GM18861 (cell line): ENCODE data around the gene TRIM48.
"Not testable (repeated sequence)": the region's sequence is repeated elsewhere in the genome, so short reads cannot be mapped to it uniquely, and the experiment has no call there.

ENCODE experiments used
- ATAC-seq: cut with Tn5 transposase; IDR thresholded peaks from one replicate; pipeline ENCODE4 v1.9.1; 2021; ENCODE audit not compliant: unreplicated experiment

Gene TRIM48, protein sequence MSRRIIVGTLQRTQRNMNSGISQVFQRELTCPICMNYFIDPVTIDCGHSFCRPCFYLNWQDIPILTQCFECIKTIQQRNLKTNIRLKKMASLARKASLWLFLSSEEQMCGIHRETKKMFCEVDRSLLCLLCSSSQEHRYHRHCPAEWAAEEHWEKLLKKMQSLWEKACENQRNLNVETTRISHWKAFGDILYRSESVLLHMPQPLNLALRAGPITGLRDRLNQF

DNA sequence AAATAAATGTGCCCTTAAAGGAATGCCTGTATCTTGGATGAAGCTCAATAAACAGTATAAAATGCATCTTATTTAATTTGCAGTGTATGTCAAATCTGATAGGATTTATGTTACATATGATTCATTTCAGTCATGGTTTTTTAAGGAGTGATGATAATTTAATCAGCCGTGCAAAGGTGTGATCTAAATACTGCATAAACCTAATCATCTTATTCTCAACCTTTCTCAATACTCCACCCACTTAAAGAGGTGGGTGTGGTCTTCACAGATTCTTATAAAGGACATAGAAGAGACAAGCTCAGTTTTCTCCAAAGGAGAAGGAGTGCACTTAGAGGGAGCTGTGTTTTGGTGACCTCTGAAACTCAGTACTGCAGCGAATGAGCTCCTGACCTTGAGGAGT is at the start of gene TRIM48:
Gene TRIM48 (plus strand): TSS at position 301 of the 400 bp plus-strand sequence. CDS start 113 bp downstream, outside the sequence.
- ATAC-seq = not testable (repeated sequence)

DNA sequence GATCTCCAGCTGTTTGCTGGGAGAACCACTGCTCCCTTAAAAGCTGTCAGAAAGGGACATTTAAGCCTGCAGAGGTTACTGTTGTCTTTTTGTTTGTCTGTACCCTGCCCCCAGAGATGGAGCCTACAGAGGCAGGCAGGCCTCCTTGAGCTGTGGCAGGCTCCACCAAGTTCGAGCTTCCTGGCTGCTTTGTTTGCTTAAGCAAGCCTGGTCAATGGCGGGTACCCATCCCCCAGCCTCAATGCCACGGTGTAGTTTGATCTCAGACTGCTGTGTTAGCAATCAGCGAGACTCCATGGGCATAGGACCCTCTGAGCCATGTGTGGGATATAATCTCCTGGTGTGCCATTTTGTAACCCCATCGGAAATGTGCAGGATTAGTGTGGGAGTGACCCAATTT is 23.6 kb upstream of the TRIM48 start:
- ATAC-seq = not testable (repeated sequence)

DNA sequence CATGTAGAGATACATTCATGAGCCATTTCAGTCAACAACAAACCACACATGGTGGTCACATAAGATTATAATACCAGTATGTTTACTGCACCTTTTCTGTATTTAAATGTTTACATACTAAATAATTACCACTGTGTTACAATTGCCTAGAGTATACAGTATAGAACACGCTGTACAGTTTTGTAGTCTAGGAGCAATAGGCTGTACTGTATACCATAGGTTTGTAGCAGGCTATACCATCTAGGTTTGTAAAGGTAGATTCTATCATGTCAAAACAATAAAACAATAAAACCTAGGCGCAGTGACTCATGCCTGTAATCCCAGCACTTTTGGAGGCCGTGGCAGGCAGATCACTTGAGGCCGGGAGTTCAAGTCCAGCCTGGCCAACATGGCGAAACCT is 1.1 kb downstream of the TRIM48 start:
- no peak for ATAC-seq
